ENCODE data around the gene VIPR1.

The VIPR1 gene

DNA sequence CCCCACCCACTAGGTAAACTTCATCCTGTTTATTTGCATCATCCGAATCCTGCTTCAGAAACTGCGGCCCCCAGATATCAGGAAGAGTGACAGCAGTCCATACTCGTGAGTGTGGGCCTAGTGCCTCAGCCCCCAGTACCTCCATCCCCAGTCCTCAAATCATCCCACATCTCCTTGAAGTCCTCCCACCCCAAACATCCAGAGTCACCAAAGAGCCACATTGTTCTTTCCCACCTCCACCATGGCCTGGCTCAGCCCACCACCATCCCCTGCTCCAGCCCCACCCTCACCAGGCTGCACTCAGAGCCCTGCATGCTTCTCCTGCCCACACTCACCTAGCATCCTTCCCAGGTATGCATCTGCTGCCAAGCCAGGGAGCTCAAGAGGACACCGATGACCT, 29.8 kb downstream of the VIPR1 start:
- TF ChIP-seq, protein P1, sequence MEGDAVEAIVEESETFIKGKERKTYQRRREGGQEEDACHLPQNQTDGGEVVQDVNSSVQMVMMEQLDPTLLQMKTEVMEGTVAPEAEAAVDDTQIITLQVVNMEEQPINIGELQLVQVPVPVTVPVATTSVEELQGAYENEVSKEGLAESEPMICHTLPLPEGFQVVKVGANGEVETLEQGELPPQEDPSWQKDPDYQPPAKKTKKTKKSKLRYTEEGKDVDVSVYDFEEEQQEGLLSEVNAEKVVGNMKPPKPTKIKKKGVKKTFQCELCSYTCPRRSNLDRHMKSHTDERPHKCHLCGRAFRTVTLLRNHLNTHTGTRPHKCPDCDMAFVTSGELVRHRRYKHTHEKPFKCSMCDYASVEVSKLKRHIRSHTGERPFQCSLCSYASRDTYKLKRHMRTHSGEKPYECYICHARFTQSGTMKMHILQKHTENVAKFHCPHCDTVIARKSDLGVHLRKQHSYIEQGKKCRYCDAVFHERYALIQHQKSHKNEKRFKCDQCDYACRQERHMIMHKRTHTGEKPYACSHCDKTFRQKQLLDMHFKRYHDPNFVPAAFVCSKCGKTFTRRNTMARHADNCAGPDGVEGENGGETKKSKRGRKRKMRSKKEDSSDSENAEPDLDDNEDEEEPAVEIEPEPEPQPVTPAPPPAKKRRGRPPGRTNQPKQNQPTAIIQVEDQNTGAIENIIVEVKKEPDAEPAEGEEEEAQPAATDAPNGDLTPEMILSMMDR (IDR thresholded peaks at IDR 0.05; ENCODE audit: insufficient read depth, low read length): no peak
- TF ChIP-seq, protein P2, sequence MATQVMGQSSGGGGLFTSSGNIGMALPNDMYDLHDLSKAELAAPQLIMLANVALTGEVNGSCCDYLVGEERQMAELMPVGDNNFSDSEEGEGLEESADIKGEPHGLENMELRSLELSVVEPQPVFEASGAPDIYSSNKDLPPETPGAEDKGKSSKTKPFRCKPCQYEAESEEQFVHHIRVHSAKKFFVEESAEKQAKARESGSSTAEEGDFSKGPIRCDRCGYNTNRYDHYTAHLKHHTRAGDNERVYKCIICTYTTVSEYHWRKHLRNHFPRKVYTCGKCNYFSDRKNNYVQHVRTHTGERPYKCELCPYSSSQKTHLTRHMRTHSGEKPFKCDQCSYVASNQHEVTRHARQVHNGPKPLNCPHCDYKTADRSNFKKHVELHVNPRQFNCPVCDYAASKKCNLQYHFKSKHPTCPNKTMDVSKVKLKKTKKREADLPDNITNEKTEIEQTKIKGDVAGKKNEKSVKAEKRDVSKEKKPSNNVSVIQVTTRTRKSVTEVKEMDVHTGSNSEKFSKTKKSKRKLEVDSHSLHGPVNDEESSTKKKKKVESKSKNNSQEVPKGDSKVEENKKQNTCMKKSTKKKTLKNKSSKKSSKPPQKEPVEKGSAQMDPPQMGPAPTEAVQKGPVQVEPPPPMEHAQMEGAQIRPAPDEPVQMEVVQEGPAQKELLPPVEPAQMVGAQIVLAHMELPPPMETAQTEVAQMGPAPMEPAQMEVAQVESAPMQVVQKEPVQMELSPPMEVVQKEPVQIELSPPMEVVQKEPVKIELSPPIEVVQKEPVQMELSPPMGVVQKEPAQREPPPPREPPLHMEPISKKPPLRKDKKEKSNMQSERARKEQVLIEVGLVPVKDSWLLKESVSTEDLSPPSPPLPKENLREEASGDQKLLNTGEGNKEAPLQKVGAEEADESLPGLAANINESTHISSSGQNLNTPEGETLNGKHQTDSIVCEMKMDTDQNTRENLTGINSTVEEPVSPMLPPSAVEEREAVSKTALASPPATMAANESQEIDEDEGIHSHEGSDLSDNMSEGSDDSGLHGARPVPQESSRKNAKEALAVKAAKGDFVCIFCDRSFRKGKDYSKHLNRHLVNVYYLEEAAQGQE (IDR thresholded peaks at IDR 0.05; ENCODE audit: insufficient replicate concordance, low read depth): no peak
- no peak for TF ChIP-seq POLR2AphosphoS5 (IDR thresholded peaks at IDR 0.05; ENCODE audit: low read depth)
- TF ChIP-seq GABPA (IDR thresholded peaks at IDR 0.05; ENCODE audit: low read depth): no peak
- TF ChIP-seq SPI1 (IDR thresholded peaks at IDR 0.05; ENCODE audit: borderline replicate concordance, low read depth): no peak
- Histone ChIP-seq H3K4me3 (replicated peaks; ENCODE audit: insufficient read depth, low read length) (no peak overlapping the region), H3K27ac (replicated peaks) (no peak overlapping the region), H3K27me3 (ENCODE audit: insufficient read depth, poor library complexity, severe bottlenecking) (no peaks in the 10 kb centered on the region)
- no peak for DNase-seq (ENCODE audit: low read depth in 1 of 2, low spot score in 1 of 2)

DNA sequence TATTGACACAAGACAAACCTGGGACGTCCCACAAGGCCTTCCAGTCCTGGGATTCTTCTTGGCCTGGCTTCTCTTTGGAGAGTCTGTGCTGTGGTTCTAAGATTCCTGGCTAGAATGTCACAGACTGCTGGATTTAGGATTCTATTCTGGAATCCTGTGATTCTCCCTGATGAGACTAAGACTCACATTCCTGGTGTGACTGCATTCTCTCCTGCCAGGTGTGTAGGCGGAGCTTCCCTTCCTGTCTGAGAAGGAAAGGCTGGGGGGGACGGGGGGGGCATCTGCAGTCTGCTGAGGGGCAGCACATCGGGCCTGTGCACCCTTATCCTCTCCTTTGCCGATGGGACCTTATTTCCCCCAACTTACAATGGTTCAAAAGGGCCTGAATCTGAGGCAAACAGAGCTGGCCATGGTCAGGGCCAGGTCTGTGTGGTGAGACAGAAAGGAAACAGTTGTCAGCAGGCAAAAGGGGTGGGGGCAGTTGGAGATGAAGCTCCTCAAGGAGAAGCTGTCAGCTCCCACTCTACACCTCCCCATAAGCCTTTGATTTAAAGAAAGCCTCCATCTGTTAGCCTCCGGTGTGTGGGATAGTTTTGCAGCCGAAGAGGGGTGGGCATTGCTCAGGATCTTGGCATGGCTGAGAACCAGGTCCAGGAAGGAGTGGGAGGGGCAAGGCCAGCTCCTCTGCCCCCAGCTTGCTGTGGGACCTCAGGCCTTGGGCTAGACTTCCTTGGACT, 30.9 kb downstream of the VIPR1 start:
- no peak overlapping the region for H3K4me3 ChIP-seq (replicated peaks; ENCODE audit: insufficient read depth, low read length)
- no peak overlapping the region for H3K27ac ChIP-seq (replicated peaks)
- TF ChIP-seq POLR2AphosphoS5 (IDR thresholded peaks at IDR 0.05; ENCODE audit: low read depth) (no peak), SPI1 (IDR thresholded peaks at IDR 0.05; ENCODE audit: borderline replicate concordance, low read depth) (no peak), GABPA (IDR thresholded peaks at IDR 0.05; ENCODE audit: low read depth) (no peak)
- TF ChIP-seq, protein P2 (IDR thresholded peaks at IDR 0.05; ENCODE audit: insufficient replicate concordance, low read depth): no peak
- TF ChIP-seq, protein P1 (IDR thresholded peaks at IDR 0.05; ENCODE audit: insufficient read depth, low read length): no peak
- no peaks in the 10 kb centered on the region for H3K27me3 ChIP-seq (ENCODE audit: insufficient read depth, poor library complexity, severe bottlenecking)
- DNase-seq (ENCODE audit: low read depth in 1 of 2, low spot score in 1 of 2): no peak

- TF ChIP-seq, protein P2 (IDR thresholded peaks at IDR 0.05; ENCODE audit: insufficient replicate concordance, low read depth): no peak
- TF ChIP-seq SPI1 (IDR thresholded peaks at IDR 0.05; ENCODE audit: borderline replicate concordance, low read depth) (no peak), GABPA (IDR thresholded peaks at IDR 0.05; ENCODE audit: low read depth) (no peak), POLR2AphosphoS5 (IDR thresholded peaks at IDR 0.05; ENCODE audit: low read depth) (no peak)
- TF ChIP-seq, protein P1 (IDR thresholded peaks at IDR 0.05; ENCODE audit: insufficient read depth, low read length): peak; percentile 41
- no peak overlapping the region for H3K27ac ChIP-seq (replicated peaks)
- H3K4me3 ChIP-seq (replicated peaks; ENCODE audit: insufficient read depth, low read length): no peak overlapping the region
- no peaks in the 10 kb centered on the region for H3K27me3 ChIP-seq (ENCODE audit: insufficient read depth, poor library complexity, severe bottlenecking)
- DNase-seq (ENCODE audit: low read depth in 1 of 2, low spot score in 1 of 2): peak in 1 of 2 experiments; percentile 36
These were observed 33.7 kb downstream of the VIPR1 start for GRCh38 chr3:42535981-42536784.
